Measurements from ENCODE around the gene CTAGE9.
A peak's percentile ranks its signal among the peaks of the same experiment; 100 is the strongest.
"Not testable (repeated sequence)": the region's sequence is repeated elsewhere in the genome, so short reads cannot be mapped to it uniquely, and the experiment has no call there.

The CTAGE9 gene

DNA sequence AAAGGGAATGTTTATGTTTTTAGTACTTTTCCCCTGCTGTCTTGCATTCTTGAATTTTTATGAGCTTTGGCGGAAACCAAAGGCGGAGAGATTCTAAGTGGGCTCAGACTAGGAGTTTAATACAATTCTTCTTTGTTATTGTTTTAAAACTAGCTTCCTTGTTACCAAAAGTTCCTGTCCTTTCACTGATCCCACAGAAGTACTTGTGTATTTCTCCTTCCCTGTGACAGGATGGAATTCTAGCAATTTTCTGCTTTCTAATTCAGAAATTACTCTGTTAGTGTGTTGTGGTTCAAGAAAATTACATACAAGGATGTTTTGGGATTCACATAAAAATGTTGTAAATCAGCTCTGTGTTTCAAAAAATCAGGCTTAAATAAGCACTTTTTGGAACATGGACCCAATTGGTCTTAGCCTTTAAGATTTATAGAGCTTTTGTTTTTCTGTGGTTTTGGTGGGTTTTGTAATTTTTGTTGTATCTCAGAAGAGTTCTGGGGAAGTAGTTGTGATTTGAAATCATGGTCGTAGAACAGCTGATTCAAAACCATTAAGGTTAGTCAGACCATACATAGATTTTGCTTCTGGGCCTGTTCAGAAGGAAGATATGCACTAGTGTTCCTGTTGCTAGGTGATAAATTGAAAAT is 17.6 kb upstream of the CTAGE9 start:
- DNase-seq, result no peak

DNA sequence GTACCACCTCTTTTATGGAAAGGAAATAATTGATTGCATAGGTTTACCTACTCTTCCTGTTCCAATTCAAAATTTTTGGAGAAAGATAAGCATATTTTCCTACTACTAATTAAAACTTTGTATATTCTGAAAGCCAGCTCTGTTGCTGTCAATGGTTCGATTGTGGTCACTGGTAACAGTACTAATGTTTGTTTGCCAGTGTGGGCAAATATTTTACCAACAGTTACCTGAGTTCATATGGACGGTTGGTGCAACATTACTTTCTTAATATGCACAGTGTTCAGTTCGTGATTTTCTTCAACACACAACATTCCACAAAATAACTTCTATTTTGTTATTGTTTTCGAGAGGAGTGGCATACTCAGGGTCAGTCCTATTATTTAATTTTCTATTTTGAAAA is 17.1 kb upstream of the CTAGE9 start:
- no peak for DNase-seq

- no peak for DNase-seq
Observed at GRCh38 chr6:131727467-131727866, 16.6 kb upstream of the CTAGE9 start.

DNA sequence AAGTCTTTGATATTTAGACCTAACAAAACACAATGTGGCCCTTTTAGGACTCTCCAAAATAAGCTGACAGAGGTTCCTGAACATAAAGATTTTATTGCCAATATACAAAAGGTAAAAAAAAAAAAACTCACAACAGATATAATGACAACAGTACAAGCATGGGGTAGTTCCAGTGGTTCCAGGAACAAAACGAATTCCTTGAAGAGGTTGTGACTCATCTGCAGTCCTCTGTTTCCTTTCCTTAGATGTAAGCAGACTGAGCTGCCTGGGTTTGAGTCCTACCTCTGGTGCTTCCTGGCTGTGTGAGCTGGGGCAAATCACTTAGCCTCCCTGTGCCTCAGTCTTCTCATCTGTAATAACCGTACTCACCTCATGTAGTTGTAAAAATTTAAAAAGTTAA is 13.3 kb upstream of the CTAGE9 start:
- DNase-seq, result no peak

- no peak for DNase-seq
Observed at GRCh38 chr6:131721161-131721560, 10.3 kb upstream of the CTAGE9 start.

- no peak for DNase-seq
Observed at GRCh38 chr6:131717836-131718542, 7.2 kb upstream of the CTAGE9 start.

GRCh38 chr6:131715567-131715966 is 4.8 kb upstream of the CTAGE9 start:
- DNase-seq, result not testable (repeated sequence)

DNA sequence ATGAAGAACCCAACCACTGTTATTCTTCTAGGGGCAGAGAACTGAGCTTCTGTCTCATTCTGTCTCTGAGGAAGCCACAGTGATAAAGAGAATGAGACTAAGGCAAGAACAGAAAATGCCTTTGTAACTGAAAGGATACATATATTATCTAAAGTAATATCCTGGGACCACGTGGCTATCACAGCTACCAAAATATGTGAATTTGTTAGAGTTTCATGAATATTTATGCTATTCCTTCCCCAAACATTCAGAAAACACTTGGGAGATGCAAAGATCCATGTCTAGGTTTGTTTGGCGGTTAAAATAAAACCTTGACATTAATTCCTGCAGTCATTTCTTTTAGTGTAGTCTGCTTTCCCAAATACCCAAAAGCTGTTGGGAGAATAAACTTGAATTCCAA is 6.9 kb downstream of the CTAGE9 start:
- DNase-seq, result not testable (repeated sequence)

DNA sequence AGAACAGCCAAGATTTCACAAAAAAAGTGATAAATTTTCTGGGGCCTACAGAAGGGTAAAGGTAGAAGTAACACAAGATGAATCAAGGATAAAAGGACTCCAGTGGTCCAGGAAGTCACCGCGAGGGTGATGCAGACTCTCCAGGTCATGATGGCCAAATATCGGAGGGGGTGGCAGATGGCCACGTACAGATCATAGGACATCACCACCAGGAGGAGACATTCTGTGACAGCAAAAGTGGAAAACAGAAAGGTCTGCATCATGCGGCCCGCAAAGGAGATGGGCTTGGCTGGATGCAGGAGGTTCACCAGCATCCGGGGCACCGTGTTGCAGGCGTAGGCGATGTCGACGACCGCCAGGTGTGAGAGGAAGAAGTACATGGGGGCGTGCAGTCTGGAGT is 10.0 kb downstream of the CTAGE9 start:
- not testable (repeated sequence) for DNase-seq

DNA sequence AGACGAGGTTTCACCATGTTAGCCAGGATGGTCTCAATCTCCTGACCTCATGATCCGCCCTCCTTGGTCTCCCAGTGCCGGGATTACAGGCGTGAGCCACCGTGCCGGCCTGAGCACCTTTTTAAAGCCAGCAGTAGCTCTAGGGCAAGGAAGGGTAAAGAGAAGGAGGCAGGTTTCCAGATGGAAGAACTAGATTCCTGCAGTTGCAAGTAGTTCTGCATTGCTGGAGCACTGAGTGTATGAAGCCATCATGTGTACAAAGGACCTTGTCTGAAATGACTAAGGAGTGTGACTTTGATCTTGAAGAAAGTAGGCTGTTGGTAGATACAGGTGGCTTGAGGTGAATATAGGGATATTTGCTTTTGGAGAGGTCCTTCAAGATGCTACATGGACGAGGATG is 13.9 kb downstream of the CTAGE9 start:
- DNase-seq, result no peak

- DNase-seq, result peak; percentile 7
Observed at GRCh38 chr6:131694832-131695426, 15.9 kb downstream of the CTAGE9 start.

DNA sequence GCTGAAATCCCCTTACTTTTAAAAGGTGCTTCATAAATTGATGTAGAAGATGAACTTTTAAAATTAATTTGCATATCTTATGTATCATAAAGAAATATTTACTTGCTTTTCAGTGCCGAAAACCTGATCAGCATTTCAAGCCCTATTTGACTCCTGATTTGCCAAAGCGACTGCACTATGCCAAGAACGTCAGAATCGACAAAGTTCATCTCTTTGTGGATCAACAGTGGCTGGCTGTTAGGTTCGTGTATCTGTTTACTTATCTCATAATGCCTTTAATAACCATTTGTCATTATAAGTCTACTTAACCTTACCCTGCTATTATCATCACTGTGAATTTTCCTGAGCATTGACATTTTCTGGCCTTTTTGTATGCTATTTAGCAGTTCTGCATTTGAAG is 17.4 kb downstream of the CTAGE9 start:
- no peak for DNase-seq

DNA sequence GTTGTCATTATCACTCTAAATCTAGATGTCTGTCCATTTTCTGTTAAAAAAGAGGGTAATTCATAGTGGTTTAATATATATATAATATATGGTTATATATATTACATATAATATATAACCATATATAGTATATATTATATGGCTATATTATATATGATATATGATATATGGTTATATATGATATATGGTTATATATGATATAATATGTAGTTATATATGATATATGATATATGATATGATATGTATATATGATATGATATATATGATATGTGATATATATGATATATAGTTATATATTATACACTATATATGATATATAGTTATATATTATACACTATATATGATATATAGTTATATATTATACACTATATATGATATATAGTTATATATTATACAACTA is 18.2 kb downstream of the CTAGE9 start:
- DNase-seq, result no peak

GRCh38 chr6:131692031-131692430 is 18.8 kb downstream of the CTAGE9 start:
- no peak for DNase-seq

GRCh38 chr6:131688286-131688685 is 22.5 kb downstream of the CTAGE9 start:
- DNase-seq, result no peak

- DNase-seq, result no peak
Observed at GRCh38 chr6:131687022-131687421, 23.8 kb downstream of the CTAGE9 start.

DNA sequence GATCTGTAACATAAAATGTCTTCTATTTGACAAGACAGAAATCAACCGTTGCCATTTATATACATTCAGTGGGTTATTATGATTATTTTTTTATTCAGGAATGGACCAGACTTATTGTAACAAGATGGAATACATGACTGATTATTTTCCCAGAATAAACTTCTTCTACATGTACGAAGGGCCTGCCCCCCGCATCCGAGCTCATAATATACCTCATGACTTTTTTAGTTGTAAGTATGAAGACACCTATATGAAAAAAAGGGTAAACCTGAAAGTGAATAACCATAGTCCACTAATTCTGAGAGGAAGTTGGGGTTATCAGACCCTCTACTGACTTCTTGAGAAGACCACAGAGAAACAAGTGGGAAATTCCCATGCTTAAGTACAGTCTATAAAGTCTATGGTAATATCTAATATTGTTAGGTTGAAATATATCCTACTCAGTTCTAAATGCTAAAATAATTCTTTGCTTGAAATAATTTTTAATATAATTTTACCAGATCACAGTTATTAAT is 25.5 kb downstream of the CTAGE9 start:
- DNase-seq, result no peak

- no peak for DNase-seq
Observed at GRCh38 chr6:131683479-131683878, 27.3 kb downstream of the CTAGE9 start.

DNA sequence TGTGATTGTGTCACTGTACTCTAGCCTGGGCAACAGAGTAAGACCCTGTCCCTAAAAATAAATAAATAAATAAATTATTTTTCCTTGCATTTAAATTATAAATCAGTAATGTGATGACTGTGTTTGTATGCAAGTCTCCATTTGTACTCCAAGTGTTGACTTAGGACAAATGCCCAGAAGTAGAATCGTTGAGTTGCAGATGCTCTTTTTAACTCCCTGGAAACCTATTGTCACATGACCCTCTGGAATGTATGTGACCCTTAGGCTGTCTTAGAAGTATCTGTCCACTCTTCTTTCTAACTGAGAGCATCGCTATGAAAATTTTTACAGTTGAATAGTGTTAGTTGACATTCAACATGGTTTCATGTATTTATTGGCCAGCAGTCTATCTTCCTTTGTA is 28.4 kb downstream of the CTAGE9 start:
- DNase-seq, result no peak

DNA sequence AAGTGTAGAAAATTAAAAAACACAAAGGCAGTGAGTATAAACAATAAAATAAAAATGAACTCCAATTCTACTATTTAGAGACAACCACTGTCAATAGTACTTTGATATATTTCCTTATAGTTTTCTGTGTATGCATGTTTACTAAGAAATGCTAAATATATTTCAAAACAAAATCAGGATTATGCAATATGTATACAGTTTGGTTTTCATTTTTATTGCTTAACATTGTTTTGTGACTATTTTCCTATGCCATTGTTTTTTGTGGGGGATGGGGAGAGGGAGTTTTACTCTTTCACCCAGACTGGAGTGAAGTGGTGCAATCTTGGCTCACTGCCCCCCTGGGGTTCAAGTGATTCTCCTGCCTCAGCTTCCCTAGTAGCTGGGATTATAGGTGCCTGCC is 29.2 kb downstream of the CTAGE9 start:
- DNase-seq, result no peak

- no peak for DNase-seq
Observed at GRCh38 chr6:131680868-131681267, 29.9 kb downstream of the CTAGE9 start.

DNA sequence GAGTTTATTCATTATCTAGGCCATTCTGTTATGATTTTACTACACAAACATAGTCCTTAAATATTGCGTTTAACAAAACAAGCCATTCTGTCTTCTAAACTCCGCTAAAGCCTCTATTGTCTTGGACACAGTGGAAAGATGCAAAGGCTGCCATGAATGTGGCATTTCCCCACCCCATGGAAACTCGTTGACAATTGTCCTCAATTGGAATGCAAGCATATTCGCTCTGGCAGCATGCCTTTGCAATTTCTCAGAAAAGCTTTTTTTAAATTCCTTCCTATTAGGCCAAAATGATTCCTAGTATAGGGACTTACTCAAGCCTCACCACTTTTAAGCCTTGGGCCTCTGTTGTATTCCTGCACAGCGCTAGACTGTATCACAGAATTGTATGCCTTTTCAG is 32.4 kb downstream of the CTAGE9 start:
- no peak for DNase-seq

- no peak for DNase-seq
Observed at GRCh38 chr6:131673184-131673583, 37.6 kb downstream of the CTAGE9 start.

DNA sequence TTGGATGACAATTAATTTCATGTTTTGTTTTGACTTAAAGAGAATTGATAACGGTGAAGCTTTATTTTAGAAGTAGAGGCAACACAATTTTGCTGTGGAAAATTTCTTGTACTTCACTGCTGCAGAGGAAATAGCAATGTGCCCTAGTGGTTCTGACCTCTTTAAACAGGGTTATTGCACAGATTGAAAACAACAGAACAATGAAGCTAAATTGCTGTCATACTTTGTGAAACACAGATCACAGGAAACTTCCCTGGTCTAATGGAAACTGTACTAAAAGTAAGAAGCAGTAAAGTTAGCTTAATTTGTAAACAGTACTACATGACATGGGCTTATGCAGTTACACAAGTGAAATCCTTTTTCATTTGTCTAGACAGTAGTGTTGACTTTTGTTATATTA is 40.9 kb downstream of the CTAGE9 start:
- DNase-seq, result no peak
